A204.1 (cell line): Measurements from ENCODE around the gene NANOG.
"Not testable (repeated sequence)": the region's sequence is repeated elsewhere in the genome, so short reads cannot be mapped to it uniquely, and the experiment has no call there.

ENCODE experiments used
- FAIRE-seq: peaks from 2 replicates; lab custom pipeline; 2012; peaks lifted over from hg19 to GRCh38; lab: Jason Lieb, UNC

The NANOG gene

GRCh38 chr12:7806319-7806718 is 17.1 kb downstream of the NANOG start:
- FAIRE-seq = not testable (repeated sequence)

GRCh38 chr12:7806863-7807487 is 17.8 kb downstream of the NANOG start:
- FAIRE-seq = peak; percentile 97

GRCh38 chr12:7825754-7826153 is 36.6 kb downstream of the NANOG start:
- FAIRE-seq = not testable (repeated sequence)

DNA sequence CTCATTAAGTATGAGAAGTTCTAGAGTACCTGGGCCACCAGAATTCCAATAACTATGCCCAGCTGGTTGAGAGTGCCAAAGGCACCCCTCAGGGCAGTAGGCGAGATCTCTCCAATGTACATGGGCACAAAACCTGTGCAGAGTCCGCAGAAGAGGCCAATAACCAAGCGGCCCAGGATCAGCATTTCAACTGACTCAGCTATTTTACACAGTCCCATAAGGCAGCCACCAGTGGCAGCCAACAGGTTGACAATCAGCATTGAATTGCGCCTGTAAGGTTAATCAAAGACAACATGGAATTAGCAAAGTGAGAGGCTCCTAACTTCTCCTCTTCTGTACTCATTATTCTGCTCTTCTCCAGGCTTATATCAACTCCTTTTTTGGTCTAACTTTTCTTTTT is 40.5 kb downstream of the NANOG start:
- not testable (repeated sequence) for FAIRE-seq

- FAIRE-seq = peak; percentile 32
Observed at GRCh38 chr12:7832059-7832696, 43.0 kb downstream of the NANOG start.

DNA sequence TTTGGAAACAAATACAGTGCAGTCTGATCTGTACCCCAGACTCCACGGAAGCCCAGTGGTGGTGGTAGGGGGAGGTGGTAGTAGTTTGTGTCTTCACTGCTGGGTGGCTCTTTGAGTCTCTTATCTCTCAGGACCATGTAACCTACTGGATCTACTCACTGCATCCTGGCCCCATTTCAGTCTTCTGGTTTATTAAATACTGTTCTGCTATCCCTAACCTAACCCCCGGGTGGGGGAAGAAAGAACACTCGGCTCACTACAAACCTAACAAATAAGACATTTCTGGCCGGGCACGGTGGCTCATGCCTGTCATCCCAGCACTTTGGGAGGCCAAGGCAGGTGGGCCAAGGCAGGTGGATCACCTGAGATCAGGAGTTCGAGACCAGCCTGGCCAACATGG is 44.0 kb downstream of the NANOG start:
- FAIRE-seq = not testable (repeated sequence)

- FAIRE-seq = no peak
Observed at GRCh38 chr12:7833831-7834230, 44.6 kb downstream of the NANOG start.

GRCh38 chr12:7834701-7835100 is 45.5 kb downstream of the NANOG start:
- no peak for FAIRE-seq

DNA sequence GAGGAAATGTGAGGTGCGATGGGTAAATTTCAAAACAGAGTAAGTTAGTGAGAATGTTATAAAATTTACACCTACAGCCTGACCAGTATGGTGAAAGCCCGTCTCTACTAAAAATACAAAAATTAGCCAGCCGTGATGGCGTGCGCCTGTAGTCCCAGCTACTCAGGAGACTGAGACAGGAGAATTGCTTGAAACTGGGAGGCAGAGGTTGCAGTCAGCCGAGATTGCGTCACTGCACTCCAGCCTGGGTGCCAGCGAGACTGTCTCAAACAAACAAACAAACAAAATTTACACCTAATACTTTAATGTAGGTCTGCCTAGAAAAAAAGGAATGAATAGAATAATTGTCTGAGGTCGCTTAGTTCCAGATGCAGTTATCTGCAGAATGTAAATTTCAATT is 45.9 kb downstream of the NANOG start:
- no peak for FAIRE-seq

- no peak for FAIRE-seq
Observed at GRCh38 chr12:7835766-7836165, 46.6 kb downstream of the NANOG start.

DNA sequence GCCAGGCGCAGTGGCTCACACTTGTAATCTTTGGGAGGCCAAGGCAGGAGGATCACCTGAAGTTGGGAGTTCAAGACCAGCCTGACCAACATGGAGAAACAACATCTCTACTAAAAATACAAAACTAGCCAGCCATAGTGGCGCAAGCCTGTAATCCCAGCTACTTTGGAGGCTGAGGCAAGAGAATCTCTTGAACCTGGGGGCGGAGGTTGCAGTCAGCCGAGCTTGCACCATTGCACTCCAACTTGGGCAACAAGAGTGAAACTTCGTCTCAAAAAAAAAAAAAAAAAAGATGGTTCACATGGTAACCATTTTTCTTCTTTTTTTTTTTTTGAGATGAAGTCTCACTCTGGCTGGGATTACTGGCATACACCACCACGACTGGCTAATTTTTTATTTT is 48.2 kb downstream of the NANOG start:
- FAIRE-seq = no peak

DNA sequence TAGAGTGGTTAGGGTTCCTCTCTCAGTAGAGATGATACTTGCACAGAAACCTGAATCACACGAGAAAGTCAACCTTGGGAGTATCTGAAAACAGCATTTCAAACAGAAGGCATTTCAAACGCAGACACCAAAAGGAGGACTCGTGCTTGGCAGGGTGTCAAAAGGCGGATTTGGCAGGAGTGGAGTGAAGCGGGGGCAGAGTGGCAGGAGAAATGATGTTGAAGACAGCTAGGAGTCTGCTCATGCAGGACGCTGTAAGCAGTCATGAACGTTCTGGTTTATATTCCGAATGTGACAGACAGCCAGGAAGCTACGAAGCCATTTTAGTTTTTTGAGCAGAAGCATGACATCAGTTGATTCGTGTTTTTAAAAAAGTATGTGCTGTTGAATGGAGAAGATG is 50.0 kb downstream of the NANOG start:
- not testable (repeated sequence) for FAIRE-seq

- not testable (repeated sequence) for FAIRE-seq
Observed at GRCh38 chr12:7839848-7840247, 50.6 kb downstream of the NANOG start.

- not testable (repeated sequence) for FAIRE-seq
Observed at GRCh38 chr12:7842444-7842843, 53.2 kb downstream of the NANOG start.

DNA sequence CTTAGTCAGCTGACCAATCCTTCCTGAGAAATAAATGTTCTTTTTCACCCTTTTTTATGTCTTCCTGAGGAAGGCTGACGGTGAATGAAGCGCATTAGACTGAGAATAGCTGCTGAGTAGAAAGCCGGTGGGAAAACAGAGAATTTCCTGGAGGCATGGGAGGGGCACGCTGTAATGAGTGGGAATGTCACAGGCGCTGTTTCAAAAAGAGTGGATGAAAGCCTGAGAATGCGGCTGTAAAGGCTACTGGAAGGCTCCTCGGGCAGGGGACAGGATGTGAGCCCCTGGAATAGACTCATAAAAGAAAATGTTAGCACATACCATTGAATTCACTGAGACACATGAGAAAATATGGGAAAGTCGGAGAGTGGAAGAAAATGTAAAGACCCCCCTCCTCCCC is 53.9 kb downstream of the NANOG start:
- not testable (repeated sequence) for FAIRE-seq

DNA sequence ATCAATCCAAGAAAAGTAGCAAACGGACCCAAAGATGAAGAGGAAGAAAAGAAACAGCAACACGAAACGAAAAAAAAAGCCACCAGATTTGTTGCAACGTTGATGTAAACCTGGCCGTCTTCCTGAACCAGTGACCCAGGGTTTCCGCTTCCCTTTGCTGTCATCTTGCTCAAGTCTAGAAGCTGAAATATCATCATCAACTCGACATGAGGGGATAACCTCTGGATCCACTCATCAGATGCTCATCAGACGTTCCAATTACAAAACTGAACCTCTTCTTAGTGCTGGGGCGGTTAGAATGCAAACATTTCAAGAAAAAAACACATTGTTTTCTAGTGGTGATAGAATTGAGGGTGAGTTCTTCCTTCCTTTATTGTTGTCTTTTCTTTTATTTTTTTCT is 54.4 kb downstream of the NANOG start:
- FAIRE-seq = not testable (repeated sequence)

DNA sequence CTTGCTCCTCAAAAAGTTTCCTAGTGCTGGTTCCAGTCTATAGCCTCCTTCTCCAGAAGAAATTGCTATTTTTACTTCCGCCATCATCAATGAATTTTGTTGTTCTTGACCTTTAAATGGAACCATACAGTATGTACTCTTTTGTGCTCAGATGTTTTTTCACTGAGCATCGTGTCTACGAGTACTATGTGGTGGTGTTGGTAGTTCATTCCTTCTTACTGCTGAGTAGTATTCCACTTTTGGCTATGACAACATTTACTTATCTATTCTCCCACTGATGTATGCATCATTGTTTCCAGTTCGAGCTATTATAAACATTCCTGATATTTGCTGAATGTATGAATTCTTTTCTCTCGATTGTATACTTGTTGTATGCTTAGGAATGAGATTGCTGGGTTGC is 54.9 kb downstream of the NANOG start:
- no peak for FAIRE-seq

DNA sequence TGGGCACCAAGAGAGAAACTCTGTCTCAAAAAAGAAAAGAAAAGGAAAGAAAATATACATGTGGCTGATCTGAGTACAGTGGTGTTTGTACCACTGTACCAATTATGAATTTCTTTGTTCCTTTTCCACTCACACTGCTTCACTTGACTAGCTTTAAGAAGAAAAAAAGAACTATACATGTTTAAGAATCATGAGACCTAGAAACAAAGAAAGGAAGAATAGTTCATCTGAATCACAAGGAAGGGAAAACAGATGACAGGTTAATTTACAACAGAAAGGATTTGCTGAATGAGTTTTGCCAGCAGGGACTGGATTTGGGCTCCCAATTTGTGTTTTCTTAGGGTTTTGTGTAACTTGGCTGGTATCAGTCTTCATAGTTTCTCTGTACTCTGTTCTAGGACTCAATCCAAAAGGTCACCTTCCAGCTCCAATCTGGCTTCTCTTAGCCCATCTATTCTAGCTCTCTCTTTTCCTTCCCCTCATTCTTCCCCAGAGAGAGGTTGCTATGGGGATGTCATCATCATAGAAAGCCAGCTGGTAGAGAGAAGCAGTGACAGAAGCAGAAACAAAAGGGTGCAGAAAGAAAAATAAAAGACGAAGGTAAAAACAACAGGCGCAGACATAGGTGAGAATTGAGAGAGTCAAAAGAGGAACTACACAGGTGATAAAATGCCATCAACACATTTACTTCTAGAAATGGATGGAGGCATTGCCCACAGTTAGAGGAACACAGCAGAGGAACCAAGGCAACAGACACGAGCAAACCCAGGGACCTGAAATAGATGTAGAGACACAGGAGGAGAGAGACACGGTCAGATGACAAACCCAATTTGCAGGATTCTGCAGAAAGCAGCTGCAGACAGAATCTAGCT is 58.3 kb downstream of the NANOG start:
- not testable (repeated sequence) for FAIRE-seq

- not testable (repeated sequence) for FAIRE-seq
Observed at GRCh38 chr12:7848098-7848422, 58.9 kb downstream of the NANOG start.
